Renal cortex interstitium (tissue), 11 donors: Measurements from ENCODE around the gene SAP30BP. TPM values are rescaled to one million over a fixed set of nuclear protein-coding genes. Genes with fewer than 3 reads are reported as not detected.
"Not testable (repeated sequence)": the region's sequence is repeated elsewhere in the genome, so short reads cannot be mapped to it uniquely, and the experiment has no call there.

Experiments
- DNase-seq, 11 donors: peaks; one replicate each; pipeline ENCODE4 v3.0.0-alpha.2; 2013; ENCODE audit warnings: low read depth in 9 of 11, low spot score in 4 of 11; ENCODE audit errors: extremely low read depth in 1 of 11
- polyA plus RNA-seq, 3 donors: library from polyadenylated mRNA; unstranded; fragments of 120-200 nt; gene quantifications; one replicate each; pipeline ENCODE4 v1.2.1, GENCODE V29; 2013; ENCODE audit not compliant: insufficient read length in 3 of 3

The SAP30BP gene
- polyA plus RNA-seq, 3 donors, result 87.6 to 96.1 (median 94.4) TPM

DNA sequence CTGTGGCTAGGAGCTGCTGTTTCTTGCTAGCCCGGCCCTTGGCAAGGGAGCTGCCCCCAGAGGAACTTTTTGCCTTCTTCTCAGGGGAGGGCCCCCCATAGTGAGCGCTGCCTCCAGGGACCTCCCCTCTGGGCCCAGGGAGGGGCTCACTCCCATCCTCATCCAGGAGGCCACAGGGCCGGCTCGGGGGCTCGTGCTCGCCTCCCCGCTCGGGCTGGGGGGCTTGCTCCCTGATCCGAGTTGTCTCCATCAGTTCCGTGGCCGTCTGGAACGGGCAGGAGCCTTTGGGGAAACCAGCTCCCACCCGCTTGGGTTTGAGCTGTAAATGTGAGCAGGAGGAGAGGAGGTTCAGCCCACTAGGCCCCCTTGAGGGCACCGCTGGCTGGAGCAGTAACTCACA, 38.0 kb upstream of the SAP30BP start:
- no peak for DNase-seq

DNA sequence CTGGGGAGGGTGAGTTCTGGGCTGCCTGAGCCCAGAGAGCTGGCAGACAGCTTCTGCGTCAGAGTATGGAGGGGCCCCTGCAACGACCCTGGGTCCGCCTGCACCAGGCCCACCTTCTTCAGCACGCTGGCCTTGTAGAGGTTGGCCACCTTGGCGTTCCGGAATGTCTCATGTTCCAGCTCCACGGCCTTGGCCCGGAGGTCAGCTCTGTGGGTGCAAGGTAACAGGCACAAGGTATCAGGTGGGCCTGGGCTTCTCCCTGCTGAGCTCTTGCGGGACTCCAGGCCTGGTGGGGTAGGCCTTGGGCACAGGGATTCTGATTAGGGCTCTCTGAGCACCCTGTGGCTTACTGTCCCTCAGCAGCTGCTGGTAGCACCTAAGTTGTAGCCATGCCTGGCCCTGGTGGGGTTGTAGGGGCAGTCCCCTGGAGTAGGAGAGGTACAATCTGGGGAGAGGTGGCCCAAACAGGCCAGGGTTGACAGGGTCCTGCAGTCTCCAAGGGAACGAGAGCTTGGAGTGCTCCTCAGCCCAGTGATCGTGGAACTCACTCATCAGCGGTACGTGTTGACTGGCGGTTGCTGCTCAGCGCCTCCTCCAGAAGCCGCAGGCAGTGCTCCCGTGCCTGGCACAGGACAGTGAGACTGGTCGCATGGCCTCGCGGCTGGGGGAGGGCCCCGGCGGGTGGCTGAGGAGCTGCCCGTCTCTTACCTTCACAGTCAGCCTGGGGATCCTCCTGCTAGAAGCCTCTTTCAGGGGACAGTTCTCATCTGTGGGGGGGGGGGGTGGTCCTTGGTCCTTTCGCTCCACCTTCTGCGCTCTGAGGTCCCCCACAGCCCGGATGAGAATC, 36.8 kb upstream of the SAP30BP start:
- DNase-seq, result no peak

DNA sequence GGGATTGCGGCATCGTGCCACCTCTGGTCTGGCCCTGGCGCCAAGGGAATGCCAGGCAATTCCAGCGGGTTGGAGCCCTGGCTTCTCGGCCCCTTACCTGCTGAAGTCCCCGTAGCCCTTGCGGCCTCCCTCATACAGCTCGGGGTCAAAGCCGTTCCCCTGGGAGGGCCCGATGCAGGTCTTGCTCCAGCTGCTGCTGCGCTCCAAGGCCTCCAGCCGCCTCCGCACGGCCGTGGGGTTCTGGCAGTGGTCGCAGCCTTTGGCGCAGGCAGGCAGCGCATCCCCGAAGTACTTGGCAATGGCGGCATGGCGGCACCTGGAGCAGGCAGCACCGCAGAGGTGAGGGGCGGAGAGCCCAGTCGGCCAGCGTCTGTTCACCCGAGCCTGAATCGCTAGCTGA, 35.8 kb upstream of the SAP30BP start:
- no peak for DNase-seq

DNA sequence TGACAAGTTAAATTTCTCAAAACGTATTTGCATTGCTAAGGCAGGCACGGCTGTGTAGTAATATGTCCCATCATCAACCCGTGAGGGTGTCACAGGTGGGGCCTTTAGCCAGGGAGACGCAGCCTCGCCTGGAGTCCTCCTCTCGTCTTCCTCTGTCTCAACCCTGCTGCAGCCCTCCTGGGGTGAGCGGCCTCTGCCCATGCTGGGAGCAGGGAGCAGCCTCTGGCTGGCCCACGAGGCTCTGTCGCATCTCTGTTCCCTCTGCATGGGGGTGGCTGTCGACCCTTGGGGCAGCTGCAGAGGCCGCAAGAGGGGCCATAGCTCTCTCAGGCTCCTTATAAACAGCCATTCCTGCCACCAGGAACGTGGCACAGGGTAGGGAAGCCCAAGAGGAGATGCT, 34.7 kb upstream of the SAP30BP start:
- no peak for DNase-seq

DNA sequence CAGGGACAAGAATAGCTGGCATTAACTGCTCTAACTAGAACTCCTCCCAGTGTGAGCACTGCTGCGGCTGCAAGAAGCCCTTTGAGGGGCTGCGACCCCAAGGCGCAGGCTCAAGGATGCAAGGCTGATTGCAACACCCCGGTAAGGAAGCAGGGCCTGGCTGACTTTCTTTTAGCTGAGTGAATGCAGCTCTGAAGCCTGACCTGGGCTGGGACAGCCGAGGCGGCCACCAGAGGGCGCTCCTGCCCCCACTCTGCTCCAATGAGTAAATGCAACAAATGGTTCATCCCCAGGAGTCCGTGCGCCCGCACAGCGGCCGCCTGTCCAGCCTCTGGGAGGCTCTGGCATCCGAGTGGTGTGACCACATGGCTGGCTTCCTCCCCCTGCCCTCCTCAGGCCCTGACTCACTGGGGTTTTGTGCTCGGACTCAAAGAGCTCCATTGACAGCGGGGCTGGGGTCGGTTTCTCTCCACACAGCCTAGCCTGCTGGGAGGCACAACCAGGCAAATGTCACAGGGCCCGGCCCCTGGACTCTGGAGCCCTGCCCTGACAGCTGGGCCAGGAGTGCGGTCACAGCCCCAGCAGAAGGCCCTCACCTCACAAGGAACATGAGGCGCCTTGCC, 34.2 kb upstream of the SAP30BP start, which contains the start of gene SMIM5:
Gene SMIM5 (plus strand): TSS at position 572 of the 623 bp plus-strand sequence. CDS start 6,768 bp downstream, outside the sequence.
- peak in 9 of 11 donors; percentile 54 to 76 (median 72) for DNase-seq

DNA sequence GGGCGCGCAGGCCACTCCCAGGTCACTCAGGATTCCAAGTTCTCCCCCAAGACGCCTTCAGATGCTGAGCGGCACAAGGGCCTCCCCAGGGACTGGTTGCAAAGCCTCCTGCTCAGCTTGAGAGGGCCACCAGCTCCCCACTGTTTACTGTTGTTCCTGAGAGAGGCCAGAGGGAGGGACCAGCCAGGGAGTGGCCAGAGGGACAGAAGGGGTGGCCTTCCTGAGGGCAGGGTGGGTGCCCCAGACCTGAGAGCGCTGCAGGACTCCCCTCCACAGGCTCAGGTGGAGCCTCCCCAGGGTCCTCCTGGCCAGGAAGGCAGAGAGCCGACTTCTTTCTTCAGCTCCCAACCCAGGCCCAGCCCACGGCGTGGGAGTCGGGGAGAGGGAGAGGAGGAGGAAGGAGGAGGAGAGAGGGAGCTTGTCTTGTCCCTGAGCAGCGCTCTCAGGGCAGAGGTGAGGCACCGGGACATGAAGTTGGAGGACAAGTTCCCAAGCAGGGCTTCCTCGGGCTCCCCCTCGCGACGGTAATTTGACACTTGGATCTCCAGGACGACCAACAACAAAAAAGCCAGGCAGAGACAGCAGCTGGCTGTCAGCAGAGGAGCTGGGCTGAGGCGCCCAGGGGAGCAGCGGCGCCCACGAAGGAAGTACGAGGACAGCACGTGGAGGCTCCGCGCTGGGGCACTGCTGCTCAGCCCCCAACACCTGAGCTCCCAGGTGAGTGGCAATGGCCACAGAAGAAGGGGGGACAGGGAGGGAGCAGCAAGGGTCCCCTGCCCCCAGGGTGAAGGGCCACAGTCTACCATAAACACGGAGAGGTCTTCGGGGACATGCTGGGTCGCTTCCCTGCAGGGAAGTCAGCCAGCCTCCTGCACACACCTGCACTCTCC, 33.4 kb upstream of the SAP30BP start:
- DNase-seq, result peak; percentile 89 to 97 (median 93)

DNA sequence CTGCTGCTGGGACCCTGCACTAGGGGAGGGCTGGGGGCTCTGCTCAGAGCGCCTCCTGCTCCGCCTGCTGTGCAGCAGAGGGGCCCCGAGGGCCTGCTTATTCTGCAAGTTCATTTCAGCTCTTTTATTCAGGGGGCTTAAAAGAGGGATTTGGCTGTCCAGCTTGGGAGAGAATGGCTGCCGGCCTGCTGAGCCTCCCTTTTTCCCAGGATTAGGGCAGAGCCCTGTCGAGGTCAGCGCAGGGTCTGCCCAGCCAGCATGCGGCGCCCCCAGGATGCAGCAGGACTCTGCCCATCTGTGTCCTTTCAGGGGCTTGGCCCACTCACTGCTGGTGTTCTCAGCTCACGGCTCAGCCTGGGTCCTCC, 32.8 kb upstream of the SAP30BP start:
- DNase-seq, result no peak

DNA sequence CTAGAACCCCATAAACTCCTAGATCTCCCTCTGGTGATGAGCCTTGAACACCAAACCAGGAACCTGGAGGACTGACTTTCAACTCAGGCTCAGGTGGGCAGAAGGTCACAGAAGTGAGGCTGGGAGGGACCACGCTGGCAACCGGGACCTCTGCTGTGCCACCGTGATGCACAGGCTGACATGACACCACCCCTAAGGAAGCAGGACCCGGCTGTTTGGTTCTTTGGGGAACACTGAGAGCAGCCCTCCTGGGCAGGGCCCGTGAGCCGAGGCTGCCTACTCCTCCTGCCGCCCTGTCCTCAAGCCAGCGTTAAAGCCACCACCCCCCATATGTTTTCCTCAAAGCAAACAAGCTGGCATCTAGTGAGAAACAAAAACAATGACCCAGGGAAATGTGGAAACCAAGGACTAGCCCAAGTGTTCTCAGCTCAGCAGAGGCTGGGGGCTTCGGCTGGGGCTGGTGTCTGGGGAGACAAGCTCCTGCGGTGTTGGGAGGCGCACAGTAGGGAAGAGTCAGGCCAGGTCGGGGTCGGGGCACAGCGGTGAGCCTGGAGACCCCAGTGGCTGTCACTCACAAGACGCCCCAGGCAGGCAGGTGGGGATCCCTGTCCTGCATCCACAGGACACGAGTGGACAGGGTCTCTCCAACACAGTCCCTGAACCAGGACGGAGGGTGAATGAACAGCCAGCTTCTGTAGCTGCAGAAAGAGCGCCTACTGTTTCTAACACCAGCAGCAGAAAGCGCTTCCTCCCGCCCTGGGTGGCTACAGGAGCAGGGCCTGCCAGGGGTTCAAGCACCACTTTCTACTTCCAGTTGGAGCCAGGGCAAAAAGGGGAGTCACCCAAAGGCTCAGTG, 32.2 kb upstream of the SAP30BP start:
- no peak for DNase-seq

DNA sequence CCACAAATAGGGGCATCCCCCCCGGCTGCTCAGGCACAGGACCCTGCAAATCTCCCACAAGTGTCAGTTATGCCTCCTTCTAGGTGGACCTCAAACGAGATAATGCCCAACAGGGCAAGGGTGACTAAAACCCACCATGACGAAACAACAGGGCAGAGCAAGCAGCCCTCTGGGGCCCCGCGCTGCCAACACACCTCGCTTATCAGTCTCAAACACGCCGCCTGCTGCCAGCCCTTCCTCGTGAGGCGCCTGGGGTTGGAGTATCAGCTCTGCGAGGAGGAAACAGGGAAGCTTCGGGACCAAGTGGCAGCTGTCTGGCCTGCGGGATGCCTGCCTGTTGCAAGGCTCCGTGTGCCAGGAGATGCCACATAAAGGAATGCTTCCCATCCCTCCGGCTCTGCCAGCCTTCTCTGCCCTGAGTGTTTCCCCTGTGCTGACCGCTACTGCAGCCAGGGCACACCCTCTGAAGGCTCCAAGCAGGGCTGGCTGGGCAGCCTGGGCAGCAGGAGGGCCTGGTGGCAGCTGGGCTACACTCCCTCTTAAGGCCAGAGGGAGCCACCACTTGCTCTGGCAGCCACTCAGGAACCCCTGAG, 31.4 kb upstream of the SAP30BP start:
- no peak for DNase-seq

DNA sequence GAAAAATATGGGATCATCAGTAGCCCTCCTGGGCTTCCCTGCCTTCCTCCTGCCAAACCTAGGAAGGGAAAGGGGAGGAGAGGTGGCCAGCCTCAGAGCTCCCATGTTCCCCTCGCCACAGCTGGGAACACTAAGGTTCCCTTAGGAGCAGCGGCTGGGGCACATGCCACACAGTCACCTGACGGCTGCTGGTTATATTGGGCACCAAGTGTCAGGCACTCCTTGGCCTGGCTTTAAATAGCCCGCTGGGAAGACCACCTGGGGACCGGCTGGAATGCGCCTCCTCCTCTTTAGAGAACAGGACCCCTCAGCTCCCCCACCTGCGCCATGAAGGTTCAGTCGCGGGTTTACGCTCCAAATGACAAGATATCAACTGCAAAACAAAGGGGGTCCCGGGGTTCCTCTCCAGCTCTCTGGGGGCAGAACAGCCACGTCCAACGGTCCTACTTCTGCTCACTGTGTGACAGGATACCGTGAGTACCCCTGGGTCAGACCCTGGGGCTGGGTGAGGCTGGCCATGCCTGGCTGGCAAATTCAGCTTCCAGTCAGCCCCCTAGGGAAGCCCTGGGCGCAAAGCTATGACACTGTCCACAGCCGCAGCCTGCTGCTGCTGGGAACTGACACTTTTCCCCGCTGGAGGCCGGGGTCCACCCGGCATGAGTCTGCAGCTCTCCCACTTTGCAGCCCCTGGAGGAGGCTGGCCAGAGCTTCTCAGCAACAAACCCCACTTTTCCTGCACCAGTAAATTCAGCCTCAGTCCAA, 30.6 kb upstream of the SAP30BP start:
- DNase-seq, result no peak

DNA sequence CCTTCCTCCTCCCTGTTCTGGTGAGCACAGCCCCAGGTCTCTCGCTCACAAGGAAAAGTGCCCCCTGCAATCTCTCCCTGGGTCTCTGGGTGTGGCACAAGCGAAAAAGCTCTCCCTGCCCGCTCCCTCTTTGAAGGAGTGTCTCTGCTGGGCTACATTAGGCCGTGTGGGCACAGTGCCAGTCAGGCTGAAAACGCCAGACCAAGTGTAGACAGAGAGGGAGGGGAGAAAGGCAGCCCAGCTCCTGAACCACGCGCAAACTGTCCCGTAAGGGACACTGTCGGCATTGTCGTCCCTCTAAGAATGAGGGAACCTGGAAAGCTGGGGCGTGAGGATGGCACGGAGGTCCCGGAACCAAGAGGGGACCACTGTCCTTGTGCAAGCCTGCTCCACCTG, 30.0 kb upstream of the SAP30BP start:
- no peak for DNase-seq

DNA sequence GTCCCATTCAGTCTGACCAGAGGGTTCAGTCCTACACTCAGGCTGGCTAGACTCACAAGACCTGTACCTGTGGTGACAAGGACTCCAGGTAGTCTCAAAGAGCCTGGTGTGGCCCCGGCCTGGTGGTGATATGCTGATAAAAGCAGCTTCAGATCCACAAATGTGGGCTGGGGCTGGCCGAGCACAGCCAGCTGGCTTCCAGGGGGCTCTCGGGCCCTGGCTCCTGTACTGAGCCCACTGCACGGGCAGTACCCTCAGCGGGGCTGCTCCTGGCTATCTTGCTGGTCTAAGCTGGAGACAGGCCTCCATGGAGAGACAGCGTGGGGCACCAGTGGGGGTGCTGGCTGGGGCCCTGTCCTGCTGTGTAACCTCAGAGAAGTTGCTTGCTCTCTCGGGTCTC, 29.6 kb upstream of the SAP30BP start:
- DNase-seq, result no peak

DNA sequence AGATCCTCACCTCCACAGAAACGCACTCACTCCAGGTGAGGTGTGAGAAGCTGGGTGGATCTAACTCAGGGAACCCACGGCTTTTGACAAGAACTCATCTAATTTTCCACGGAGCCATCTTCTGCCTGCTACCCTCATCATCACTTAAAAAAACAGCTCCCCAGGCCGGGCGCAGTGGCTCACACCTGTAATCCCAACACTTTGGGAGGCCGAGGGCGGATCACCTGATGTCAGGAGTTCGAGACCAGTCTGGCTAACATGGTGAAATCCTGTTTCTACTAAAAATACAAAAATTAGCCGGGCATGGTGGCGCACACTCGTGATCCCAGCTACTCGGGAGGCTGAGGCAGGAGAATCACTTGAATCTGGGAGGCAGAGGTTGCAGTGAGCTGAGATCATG, 29.1 kb upstream of the SAP30BP start:
- not testable (repeated sequence) for DNase-seq

DNA sequence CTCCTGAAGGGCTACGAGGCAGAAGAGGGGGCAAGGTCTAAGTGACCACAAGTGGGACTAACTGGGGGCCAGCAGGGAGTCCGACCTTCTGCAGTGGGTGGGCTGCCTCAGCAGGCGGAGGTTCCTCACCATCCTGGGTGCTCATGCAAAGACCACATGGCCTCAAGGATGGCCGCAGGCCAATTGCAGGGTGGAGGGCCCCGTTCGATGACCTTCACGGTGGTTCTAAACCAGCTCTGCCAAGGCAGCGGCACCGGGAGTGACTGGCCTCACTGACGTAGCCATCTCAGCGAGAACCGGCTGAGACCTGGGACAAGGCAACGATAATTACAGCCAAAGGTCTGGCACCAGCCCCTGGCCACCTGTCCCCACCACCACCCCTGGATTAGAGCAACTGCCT, 28.2 kb upstream of the SAP30BP start:
- DNase-seq, result no peak

DNA sequence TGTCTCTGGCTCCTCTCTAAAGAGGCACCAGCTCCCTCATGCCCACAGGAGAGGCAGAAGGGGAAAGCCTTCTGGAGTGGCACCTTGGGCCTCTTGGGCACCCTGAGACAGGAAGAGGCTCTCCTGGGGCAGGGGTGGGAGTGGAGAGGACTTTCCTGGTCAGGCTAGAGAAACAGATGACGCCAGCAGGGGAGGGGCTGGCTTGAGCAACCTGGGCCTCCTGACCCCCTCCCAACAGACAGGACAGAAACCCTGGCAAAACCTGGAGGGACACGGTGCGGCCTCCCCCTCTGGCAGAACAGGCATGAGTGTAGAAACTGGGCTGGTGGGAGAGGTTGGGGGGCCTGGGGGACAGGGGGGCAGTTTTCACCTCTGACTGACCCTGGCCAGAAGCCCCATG, 27.8 kb upstream of the SAP30BP start:
- no peak for DNase-seq

DNA sequence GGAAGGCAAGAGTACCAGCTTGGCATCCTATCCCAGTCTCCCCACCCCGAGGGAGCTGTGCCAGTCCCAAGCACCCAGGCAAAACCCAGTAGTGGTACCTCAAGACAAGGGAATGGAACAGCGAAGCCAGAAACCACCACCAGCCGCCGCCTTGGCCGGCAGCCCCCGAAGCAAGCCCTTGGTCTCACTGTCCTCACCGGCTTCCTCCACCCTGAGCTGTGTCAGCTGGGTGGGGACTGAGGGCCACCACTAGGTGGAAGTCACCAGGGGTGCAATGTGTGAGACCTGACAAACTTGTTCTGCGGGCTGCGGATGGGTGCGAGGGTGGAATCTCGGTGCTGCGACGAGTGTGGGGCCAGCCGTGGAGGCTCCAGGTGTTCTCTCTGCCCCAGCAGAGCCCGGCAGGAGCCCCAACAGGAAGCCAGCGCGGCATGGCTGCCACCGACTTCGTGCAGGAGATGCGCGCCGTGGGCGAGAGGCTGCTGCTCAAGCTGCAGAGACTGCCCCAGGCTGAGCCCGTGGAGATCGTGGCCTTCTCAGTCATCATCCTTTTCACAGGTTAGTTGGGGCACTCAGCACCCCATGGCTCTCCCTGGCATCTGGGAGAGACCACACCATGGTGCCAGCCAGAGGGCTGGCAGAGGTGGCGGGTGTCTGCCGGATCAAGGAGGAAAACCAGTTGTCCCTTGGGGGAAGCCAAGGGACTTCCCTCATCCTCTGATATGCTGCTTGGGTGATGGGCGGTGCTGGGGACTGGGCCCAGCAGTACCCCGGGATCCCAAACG, 27.2 kb upstream of the SAP30BP start:
- peak in 3 of 11 donors; percentile 38 to 69 (median 60) for DNase-seq

DNA sequence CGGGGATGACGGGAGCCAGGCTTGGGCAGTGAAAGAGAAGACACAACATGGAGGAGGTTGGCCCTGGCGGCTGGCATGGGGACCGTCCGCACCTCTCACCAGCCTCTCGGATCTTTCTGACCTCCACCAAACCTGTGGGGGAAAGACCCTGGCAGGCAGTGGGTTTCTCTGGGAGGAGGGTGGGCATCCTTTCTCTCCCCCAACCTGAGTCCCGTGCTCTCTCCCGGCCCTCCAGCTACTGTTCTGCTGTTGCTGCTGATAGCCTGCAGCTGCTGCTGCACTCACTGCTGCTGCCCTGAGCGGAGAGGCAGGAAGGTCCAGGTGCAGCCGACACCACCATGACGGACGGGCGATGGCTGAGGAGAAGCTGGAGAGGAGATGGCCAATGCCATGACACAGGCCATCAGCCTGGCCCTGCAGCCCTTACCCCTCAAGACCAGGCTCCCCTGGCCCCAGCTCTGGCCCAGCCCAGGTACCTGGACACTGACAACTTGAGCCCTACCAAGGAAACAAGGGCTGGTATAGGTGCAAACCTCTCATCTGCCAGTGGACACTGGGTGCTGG, 26.5 kb upstream of the SAP30BP start:
- no peak for DNase-seq
